MM.1S (cell line): Measurements from ENCODE around the gene EIF4A3.

Experiments
- DNase-seq: peaks from one replicate; pipeline ENCODE4 v3.0.0-alpha.2; 2015
- H2AFZ ChIP-seq: fragments of 300-600 bp; sonication (generic); 2 replicates; pipeline ENCODE4 v1.6.0; 2016; ENCODE audit warnings: antibody characterized with exemption, low read length
- H3F3A ChIP-seq: fragments of 300-600 bp; sonication (generic); 2 replicates; pipeline ENCODE4 v1.6.1; 2016; ENCODE audit warnings: mild to moderate bottlenecking, antibody characterized with exemption, low read length, moderate library complexity, mixed read lengths; ENCODE audit not compliant: insufficient read depth
- H3K27ac ChIP-seq: fragments of 300-600 bp; sonication (generic); 2 replicates; pipeline ENCODE4 v1.5.1; 2016; ENCODE audit warnings: mild to moderate bottlenecking, low read length
- H3K27me3 ChIP-seq: fragments of 300-600 bp; sonication (generic); replicated peaks from 2 replicates; pipeline ENCODE4 v1.6.0; 2016; ENCODE audit warnings: low read length; ENCODE audit not compliant: insufficient read depth
- H3K36me3 ChIP-seq: fragments of 300-600 bp; sonication (generic); replicated peaks from 2 replicates; pipeline ENCODE4 v1.6.1; 2016; ENCODE audit warnings: mild to moderate bottlenecking, low read length, mixed read lengths; ENCODE audit not compliant: insufficient read depth
- H3K4me1 ChIP-seq: fragments of 300-600 bp; sonication (generic); 2 replicates; pipeline ENCODE4 v1.6.1; 2016; ENCODE audit warnings: low read length, mixed read lengths
- H3K4me2 ChIP-seq: fragments of 300-600 bp; sonication (generic); 2 replicates; pipeline ENCODE4 v1.6.0; 2016; ENCODE audit warnings: low read depth, low read length
- H3K4me3 ChIP-seq: fragments of 300-600 bp; sonication (generic); 2 replicates; pipeline ENCODE4 v1.5.1; 2016; ENCODE audit warnings: low read length, mixed read lengths
- H3K79me2 ChIP-seq: fragments of 300-600 bp; sonication (generic); 2 replicates; pipeline ENCODE4 v1.6.1; 2016; ENCODE audit warnings: mixed run types, low read length, mixed read lengths
- H3K9ac ChIP-seq: fragments of 300-600 bp; sonication (generic); 2 replicates; pipeline ENCODE4 v1.6.1; 2016; ENCODE audit warnings: low read length, mixed read lengths
- H3K9me2 ChIP-seq: fragments of 300-600 bp; sonication (generic); replicated peaks from 2 replicates; pipeline ENCODE4 v1.6.1; 2016; ENCODE audit warnings: mild to moderate bottlenecking, low read length, mixed read lengths; ENCODE audit not compliant: insufficient read depth
- H3K9me3 ChIP-seq: fragments of 300-600 bp; sonication (generic); replicated peaks from 2 replicates; pipeline ENCODE4 v1.6.1; 2016; ENCODE audit warnings: mild to moderate bottlenecking, low read length, mixed read lengths; ENCODE audit not compliant: insufficient read depth
- H4K20me1 ChIP-seq: fragments of 300-600 bp; sonication (generic); 2 replicates; pipeline ENCODE4 v1.6.1; 2016; ENCODE audit warnings: mild to moderate bottlenecking, low read length, moderate library complexity, mixed read lengths; ENCODE audit not compliant: insufficient read depth
- EZH2 ChIP-seq: fragments of 300-600 bp; sonication (generic); optimal IDR thresholded peaks from 2 replicates; pipeline ENCODE3; 2017; ENCODE audit warnings: low read depth, mild to moderate bottlenecking, antibody characterized with exemption, low read length, mixed read lengths
- EZH2phosphoT487 ChIP-seq: fragments of 300-600 bp; sonication (generic); IDR thresholded peaks from 2 replicates; pipeline ENCODE4 v1.6.1; 2018; ENCODE audit warnings: antibody characterized with exemption, low read length
- TF ChIP-seq, protein P1 (sequence below): fragments of 300-600 bp; sonication (generic); IDR thresholded peaks from 2 replicates; pipeline ENCODE4 v1.5.1; 2016; ENCODE audit warnings: antibody characterized with exemption, low read length, mixed read lengths

Gene EIF4A3

DNA sequence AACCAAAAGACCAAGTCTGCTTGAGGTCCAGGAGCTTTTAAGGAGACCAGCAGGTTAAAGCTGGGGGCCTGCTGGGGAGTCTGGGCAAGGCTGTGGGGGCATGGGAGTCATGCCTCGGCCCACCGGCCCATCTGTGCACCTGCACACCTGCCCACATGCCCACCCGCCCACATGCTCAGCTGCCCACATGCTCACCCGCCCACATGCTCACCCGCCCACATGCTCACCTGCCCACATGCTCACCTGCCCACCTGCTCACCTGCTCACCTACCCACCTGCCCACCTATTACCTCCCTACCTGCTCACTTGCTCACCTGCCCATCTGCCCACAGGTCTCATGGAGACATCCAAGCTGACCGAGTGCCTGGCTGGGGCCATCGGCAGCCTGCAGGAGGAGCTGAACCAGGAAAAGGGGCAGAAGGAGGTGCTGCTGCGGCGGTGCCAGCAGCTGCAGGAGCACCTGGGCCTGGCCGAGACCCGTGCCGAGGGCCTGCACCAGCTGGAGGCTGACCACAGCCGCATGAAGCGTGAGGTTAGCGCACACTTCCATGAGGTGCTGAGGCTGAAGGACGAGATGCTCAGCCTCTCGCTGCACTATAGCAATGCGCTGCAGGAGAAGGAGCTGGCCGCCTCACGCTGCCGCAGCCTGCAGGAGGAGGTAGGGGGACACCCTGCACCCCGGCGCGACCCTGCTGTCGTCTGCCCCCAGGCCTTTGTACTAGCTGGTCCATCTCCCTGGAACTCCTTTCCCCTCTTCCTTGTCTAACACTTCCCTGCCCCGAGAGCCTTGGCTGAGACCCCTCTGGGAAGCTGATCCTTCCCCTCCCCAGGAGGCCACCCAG, 36.9 kb upstream of the EIF4A3 start:
- Histone ChIP-seq H4K20me1 (no peaks in the 10 kb centered on the region), H3F3A (no peaks in the 10 kb centered on the region), H2AFZ (no peak overlapping the region), H3K27ac (no peak overlapping the region), H3K79me2 (no peaks in the 10 kb centered on the region), H3K9ac (no peak overlapping the region), H3K9me2 (no peaks in the 10 kb centered on the region), H3K27me3 (peaks cover 85% of the 10 kb centered on the region), H3K36me3 (no peaks in the 10 kb centered on the region), H3K4me3 (no peak overlapping the region), H3K4me2 (no peak overlapping the region), H3K9me3 (no peaks in the 10 kb centered on the region), H3K4me1 (no peaks in the 10 kb centered on the region)
- TF ChIP-seq, protein P1, sequence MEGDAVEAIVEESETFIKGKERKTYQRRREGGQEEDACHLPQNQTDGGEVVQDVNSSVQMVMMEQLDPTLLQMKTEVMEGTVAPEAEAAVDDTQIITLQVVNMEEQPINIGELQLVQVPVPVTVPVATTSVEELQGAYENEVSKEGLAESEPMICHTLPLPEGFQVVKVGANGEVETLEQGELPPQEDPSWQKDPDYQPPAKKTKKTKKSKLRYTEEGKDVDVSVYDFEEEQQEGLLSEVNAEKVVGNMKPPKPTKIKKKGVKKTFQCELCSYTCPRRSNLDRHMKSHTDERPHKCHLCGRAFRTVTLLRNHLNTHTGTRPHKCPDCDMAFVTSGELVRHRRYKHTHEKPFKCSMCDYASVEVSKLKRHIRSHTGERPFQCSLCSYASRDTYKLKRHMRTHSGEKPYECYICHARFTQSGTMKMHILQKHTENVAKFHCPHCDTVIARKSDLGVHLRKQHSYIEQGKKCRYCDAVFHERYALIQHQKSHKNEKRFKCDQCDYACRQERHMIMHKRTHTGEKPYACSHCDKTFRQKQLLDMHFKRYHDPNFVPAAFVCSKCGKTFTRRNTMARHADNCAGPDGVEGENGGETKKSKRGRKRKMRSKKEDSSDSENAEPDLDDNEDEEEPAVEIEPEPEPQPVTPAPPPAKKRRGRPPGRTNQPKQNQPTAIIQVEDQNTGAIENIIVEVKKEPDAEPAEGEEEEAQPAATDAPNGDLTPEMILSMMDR = no peak
- TF ChIP-seq EZH2phosphoT487 (no peak), EZH2 (no peak)
- DNase-seq = no peak

DNA sequence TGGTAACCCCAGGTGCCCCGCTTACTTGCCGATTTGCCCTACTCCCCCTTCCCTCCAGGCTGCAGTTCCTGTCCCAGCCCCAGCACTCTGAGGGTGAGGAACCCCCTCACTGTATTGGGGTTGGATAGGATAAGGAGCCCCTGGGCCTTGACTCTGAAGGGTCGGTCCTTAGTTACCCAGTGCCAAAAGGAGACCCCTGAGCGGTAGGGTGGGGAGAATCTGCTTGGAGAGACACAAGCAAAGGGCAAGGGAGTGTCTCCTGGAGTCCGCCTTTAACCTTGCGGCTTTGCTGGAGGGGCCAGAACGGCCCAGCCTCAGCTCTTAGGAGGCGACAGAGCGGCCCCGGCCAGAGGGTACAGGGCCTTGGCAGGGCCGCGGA, 35.9 kb upstream of the EIF4A3 start:
- TF ChIP-seq EZH2phosphoT487 = no peak
- TF ChIP-seq EZH2 = no peak
- TF ChIP-seq, protein P1 = no peak
- DNase-seq = no peak
- Histone ChIP-seq H3K9ac (no peak overlapping the region), H2AFZ (no peak overlapping the region), H3K4me3 (no peak overlapping the region), H3K79me2 (no peaks in the 10 kb centered on the region), H3K9me3 (no peaks in the 10 kb centered on the region), H3K4me1 (no peaks in the 10 kb centered on the region), H3K4me2 (no peak overlapping the region), H4K20me1 (no peaks in the 10 kb centered on the region), H3K9me2 (no peaks in the 10 kb centered on the region), H3K27me3 (peaks cover 85% of the 10 kb centered on the region), H3K36me3 (no peaks in the 10 kb centered on the region), H3K27ac (no peak overlapping the region), H3F3A (no peaks in the 10 kb centered on the region)

DNA sequence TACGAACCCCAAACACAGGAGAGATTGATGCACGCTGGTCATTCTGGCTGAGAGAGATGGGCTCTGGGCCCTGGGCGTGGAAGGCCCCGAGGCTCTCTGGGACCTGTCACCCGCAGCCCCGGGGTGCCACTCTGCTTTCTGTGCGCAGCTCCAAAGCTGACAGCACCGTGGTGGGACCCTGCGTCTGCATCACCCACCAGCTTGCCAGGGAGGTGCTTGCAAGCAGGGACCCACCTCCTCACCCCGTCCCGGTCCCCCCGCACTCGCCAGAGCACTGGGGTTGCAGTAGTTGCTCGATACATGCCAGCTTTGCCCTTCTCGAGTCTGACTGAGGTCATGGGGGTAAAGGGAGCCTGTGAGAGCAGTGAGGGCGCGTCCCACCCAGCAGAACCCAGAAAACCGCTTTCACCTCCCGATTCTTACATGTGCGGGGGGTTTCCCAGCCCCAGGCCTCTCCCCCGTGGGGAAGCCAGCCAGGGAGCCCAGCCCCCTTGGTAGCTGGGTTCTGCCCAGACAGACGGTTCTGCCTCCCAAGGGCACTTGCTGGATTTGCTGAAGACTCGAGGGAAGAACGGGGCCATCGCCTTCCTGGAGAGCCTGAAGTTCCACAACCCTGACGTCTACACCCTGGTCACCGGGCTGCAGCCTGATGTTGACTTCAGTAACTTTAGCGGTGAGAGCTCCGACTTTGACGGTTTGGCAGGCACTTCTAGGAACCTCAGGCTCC, 35.4 kb upstream of the EIF4A3 start:
- Histone ChIP-seq H3K4me3 (no peak overlapping the region), H4K20me1 (no peaks in the 10 kb centered on the region), H3K27ac (no peak overlapping the region), H3K4me1 (no peaks in the 10 kb centered on the region), H3K4me2 (no peak overlapping the region), H3K36me3 (no peaks in the 10 kb centered on the region), H2AFZ (no peak overlapping the region), H3F3A (no peaks in the 10 kb centered on the region), H3K27me3 (peaks cover 83% of the 10 kb centered on the region), H3K9me2 (no peaks in the 10 kb centered on the region), H3K9me3 (no peaks in the 10 kb centered on the region), H3K9ac (no peak overlapping the region), H3K79me2 (no peaks in the 10 kb centered on the region)
- DNase-seq = no peak
- TF ChIP-seq EZH2phosphoT487 (no peak), EZH2 (no peak)
- TF ChIP-seq, protein P1 = no peak
